ENCODE data around the gene HMGB1. TPM values are rescaled to one million over a fixed set of nuclear protein-coding genes. Genes with fewer than 3 reads are reported as not detected.
"Not testable (repeated sequence)": the region's sequence is repeated elsewhere in the genome, so short reads cannot be mapped to it uniquely, and the experiment has no call there.

Gene HMGB1
- polyA plus RNA-seq, 2 of the 4 experiments (the other 2 are of a cell fraction): 353 to 641 TPM

DNA sequence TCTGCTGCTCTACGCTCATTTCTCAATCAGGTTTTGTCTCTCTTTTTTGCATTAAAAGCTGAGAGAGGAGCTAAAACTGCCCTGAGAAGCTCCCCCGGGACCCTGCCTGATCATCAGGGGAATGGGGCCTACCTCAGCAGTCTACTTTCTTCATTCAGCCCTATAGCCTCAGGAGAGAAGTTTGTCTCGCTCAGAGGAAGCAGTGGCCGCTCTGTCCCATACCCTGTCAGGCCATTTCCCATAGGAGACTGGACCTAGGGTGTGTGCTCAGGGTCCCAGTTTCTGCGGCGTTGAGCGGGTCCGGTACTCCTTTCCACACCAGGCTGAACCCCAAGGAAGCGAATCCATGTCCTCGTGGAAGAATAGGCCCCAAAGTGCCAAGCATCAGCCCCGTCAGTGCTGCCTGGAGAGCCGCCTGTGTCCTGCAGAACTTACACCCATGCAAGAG lies 21.8 kb downstream of the HMGB1 start:
- ATAC-seq (no peak), DNase-seq (ENCODE audit: low read depth in 1 of 2, low spot score in 1 of 2) (no peak), FAIRE-seq (no peak)
- Histone ChIP-seq H3K27ac (no peak overlapping the region), H3K4me2 (no peak overlapping the region), H3K9me3 (no peaks in the 10 kb centered on the region), H3K4me1 (no peaks in the 10 kb centered on the region), H3K4me3 (no peak overlapping the region)
- CTCF ChIA-PET: interaction anchor here (1.0 kb wide), 1 partner anchor 12 kb away, joined by 3 read pairs; no protein-coding TSS in a partner anchor
- POLR2A ChIA-PET: no interaction called here
- TF ChIP-seq, protein P1, sequence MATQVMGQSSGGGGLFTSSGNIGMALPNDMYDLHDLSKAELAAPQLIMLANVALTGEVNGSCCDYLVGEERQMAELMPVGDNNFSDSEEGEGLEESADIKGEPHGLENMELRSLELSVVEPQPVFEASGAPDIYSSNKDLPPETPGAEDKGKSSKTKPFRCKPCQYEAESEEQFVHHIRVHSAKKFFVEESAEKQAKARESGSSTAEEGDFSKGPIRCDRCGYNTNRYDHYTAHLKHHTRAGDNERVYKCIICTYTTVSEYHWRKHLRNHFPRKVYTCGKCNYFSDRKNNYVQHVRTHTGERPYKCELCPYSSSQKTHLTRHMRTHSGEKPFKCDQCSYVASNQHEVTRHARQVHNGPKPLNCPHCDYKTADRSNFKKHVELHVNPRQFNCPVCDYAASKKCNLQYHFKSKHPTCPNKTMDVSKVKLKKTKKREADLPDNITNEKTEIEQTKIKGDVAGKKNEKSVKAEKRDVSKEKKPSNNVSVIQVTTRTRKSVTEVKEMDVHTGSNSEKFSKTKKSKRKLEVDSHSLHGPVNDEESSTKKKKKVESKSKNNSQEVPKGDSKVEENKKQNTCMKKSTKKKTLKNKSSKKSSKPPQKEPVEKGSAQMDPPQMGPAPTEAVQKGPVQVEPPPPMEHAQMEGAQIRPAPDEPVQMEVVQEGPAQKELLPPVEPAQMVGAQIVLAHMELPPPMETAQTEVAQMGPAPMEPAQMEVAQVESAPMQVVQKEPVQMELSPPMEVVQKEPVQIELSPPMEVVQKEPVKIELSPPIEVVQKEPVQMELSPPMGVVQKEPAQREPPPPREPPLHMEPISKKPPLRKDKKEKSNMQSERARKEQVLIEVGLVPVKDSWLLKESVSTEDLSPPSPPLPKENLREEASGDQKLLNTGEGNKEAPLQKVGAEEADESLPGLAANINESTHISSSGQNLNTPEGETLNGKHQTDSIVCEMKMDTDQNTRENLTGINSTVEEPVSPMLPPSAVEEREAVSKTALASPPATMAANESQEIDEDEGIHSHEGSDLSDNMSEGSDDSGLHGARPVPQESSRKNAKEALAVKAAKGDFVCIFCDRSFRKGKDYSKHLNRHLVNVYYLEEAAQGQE (IDR thresholded peaks at IDR 0.05): no peak
- TF ChIP-seq, protein P2, sequence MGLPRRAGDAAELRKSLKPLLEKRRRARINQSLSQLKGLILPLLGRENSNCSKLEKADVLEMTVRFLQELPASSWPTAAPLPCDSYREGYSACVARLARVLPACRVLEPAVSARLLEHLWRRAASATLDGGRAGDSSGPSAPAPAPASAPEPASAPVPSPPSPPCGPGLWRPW (IDR thresholded peaks at IDR 0.05): no peak
- TF ChIP-seq FOSL2 (IDR thresholded peaks at IDR 0.05): no peak
- TF ChIP-seq FOSL2 (CRISPR knock-in tag; IDR thresholded peaks at IDR 0.05): no peak
- no peak for TF ChIP-seq CBX8 (IDR thresholded peaks at IDR 0.05)
- no peak for TF ChIP-seq HEYL (CRISPR knock-in tag; IDR thresholded peaks at IDR 0.05)
- no peak for TF ChIP-seq HOXB5 (CRISPR knock-in tag; IDR thresholded peaks at IDR 0.05)
- no peak for TF ChIP-seq POLR2AphosphoS2 (conservative IDR thresholded peaks at IDR 0.05; ENCODE audit: low read length)
- TF ChIP-seq, protein P3, sequence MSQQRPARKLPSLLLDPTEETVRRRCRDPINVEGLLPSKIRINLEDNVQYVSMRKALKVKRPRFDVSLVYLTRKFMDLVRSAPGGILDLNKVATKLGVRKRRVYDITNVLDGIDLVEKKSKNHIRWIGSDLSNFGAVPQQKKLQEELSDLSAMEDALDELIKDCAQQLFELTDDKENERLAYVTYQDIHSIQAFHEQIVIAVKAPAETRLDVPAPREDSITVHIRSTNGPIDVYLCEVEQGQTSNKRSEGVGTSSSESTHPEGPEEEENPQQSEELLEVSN (IDR thresholded peaks at IDR 0.05; ENCODE audit: borderline replicate concordance, low read depth): no peak
- TF ChIP-seq TFCP2L1 (CRISPR knock-in tag; IDR thresholded peaks at IDR 0.05): no peak
- no peak for TF ChIP-seq ZFP36 (IDR thresholded peaks at IDR 0.05; ENCODE audit: borderline replicate concordance, partially characterized antibody)
- no peak for TF ChIP-seq HOXB13 (CRISPR knock-in tag; IDR thresholded peaks at IDR 0.05; ENCODE audit: low read depth)
- no peak for TF ChIP-seq TP53 (CRISPR knock-in tag; IDR thresholded peaks at IDR 0.05)
- TF ChIP-seq RCOR1 (IDR thresholded peaks at IDR 0.05; ENCODE audit: low read depth, low read length): no peak
- no peak for TF ChIP-seq JUNB (IDR thresholded peaks at IDR 0.05)
- no peak for TF ChIP-seq EHMT2 (IDR thresholded peaks at IDR 0.05; ENCODE audit: low read depth)
- TF ChIP-seq SREBF2 (IDR thresholded peaks at IDR 0.05): no peak
- WGBS (ENCODE audit: missing lambda C conversion rate): 90% methylated on average over 7 of the region's 12 CpGs

DNA sequence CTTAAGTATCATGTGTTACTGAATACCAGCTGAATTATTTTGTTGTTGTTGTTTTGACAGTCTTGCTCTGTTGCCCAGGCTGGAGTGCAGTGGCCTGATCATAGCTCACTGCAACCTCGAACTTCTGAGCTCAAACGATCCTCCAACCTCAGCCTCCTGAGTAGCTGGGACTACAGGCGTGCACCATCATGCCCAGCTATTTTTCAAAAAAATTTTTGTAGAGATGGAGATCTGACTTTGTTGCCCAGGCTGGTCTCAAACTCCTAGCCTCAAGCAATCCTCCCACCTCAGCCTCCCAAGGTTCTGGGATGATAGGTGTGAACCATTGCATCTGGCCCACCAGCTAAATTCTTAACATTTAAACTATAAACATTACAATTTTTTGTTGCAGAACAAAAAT lies 22.2 kb downstream of the HMGB1 start:
- H3K4me1 ChIP-seq; H3K4me3 ChIP-seq; POLR2A ChIA-PET; DNase-seq (ENCODE audit: low read depth in 1 of 2, low spot score in 1 of 2); H3K4me2 ChIP-seq; H3K27ac ChIP-seq; ATAC-seq; H3K9me3 ChIP-seq; FAIRE-seq: not testable (repeated sequence)
- CTCF ChIA-PET: interaction anchor here (1.0 kb wide), 1 partner anchor 12 kb away, joined by 3 read pairs; no protein-coding TSS in a partner anchor
- WGBS (ENCODE audit: missing lambda C conversion rate): 79% methylated on average over 3 of the region's 3 CpGs

DNA sequence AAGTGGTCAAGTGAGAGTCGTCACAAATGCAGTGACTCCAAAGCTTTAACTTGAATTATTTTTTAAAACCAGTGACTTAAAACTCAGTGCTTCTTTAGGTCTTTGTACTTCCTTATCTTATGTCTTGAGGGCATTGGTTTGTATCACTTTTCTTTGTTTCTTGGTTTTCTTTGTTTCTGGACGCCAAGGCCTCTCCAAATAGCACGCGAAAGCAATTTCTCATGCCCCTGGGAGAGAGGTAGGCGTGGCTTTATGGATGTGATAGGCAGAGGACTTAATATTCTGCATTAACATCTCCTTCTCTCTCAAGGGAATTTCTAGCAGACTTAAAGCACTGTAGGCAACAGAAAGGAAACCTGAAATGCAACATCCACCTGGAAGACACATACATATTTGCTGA lies 22.8 kb downstream of the HMGB1 start:
- no peak overlapping the region for H3K4me2 ChIP-seq
- POLR2A ChIA-PET: interaction anchor here (1.2 kb wide), 1 partner anchor 21 kb away, joined by 3 read pairs; the partner anchor contains the start of gene UBE2L5
- ATAC-seq: no peak
- CTCF ChIA-PET: interaction anchor here (0.6 to 1.3 kb wide), 2 partner anchors 36 to 536 kb away, joined by 3 read pairs; no protein-coding TSS in a partner anchor
- no peak overlapping the region for H3K4me3 ChIP-seq
- WGBS (ENCODE audit: missing lambda C conversion rate): 54% methylated on average over 5 of the region's 5 CpGs
- no peaks in the 10 kb centered on the region for H3K9me3 ChIP-seq
- FAIRE-seq: no peak
- TF ChIP-seq ZSCAN20 (CRISPR knock-in tag; IDR thresholded peaks at IDR 0.05): no peak
- no peak for TF ChIP-seq PHF8 (IDR thresholded peaks at IDR 0.05; ENCODE audit: borderline replicate concordance, low read depth)
- TF ChIP-seq HOXB13 (CRISPR knock-in tag; IDR thresholded peaks at IDR 0.05; ENCODE audit: low read depth): no peak
- no peak overlapping the region for H3K27ac ChIP-seq
- DNase-seq (ENCODE audit: low read depth in 1 of 2, low spot score in 1 of 2): no peak
- H3K4me1 ChIP-seq: no peaks in the 10 kb centered on the region
